ENCODE results near the gene RRP36. TPM values are rescaled to one million over a fixed set of nuclear protein-coding genes. Genes with fewer than 3 reads are reported as not detected.

RRP36 gene
- total RNA-seq, 4 donors from 2014 or later, result 52.8 to 62.5 (median 59.8) TPM

GRCh38 chr6:43074847-43075669 lies 53.6 kb downstream of the RRP36 start:
- 33 to 100% methylated on average over 1 to 4 of the region's 6 CpGs for WGBS, 2 donors (ENCODE audit: low coverage in 1 of 2)
- peak; percentile 40 for ATAC-seq
- H3K36me3 ChIP-seq, result peaks cover 0 to 52% of the 10 kb centered on the region in 2 donors
- TF ChIP-seq EP300 (IDR thresholded peaks at IDR 0.05) (no peak), POLR2AphosphoS5 (IDR thresholded peaks at IDR 0.05) (no peak), CTCF (IDR thresholded peaks at IDR 0.05) (no peak), POLR2A (IDR thresholded peaks at IDR 0.05) (no peak)
- H3K4me1 ChIP-seq, result peaks cover 0 to 28% (median 6%) of the 10 kb centered on the region in 3 donors
- peaks cover 32% of the 10 kb centered on the region for H3K27me3 ChIP-seq
- no peak overlapping the region for H3K27ac ChIP-seq
- peak overlapping the region in 1 of 2 donors; percentile 59 for H3K4me3 ChIP-seq
- no peaks in the 10 kb centered on the region for H3K9me3 ChIP-seq

- H3K27ac ChIP-seq, result peak within 1 kb of the TSS in 1 of 4 donors; percentile 23
- WGBS, 2 donors (ENCODE audit: low coverage in 1 of 2), result 0% methylated on average over 2 of the region's 60 CpGs; no CpG with 5 or more reads in 1 of the 2 donors
- ATAC-seq, result peak; percentile 44
- TF ChIP-seq POLR2AphosphoS5 (IDR thresholded peaks at IDR 0.05) (no peak), CTCF (IDR thresholded peaks at IDR 0.05) (no peak), EP300 (IDR thresholded peaks at IDR 0.05) (no peak), POLR2A (IDR thresholded peaks at IDR 0.05) (no peak)
- H3K4me1 ChIP-seq, result peaks cover 0 to 28% (median 6%) of the 10 kb centered on the region in 3 donors
- H3K9me3 ChIP-seq, result no peaks in the 10 kb centered on the region
- H3K36me3 ChIP-seq, result peaks cover 0 to 44% of the 10 kb centered on the region in 2 donors
- peaks cover 32% of the 10 kb centered on the region for H3K27me3 ChIP-seq
- H3K4me3 ChIP-seq, result peak within 1 kb of the TSS; percentile 19 to 59
Measured at GRCh38 chr6:43075670-43076463, 54.4 kb downstream of the RRP36 start, which contains the start of gene PTK7. TSS of gene PTK7 (plus strand) at chr6:43076314. CDS start at chr6:43076489, 175 bp downstream.

- Histone ChIP-seq H3K27ac (peak overlapping the region in 1 of 4 donors; percentile 23), H3K4me3 (peak overlapping the region; percentile 19 to 59), H3K36me3 (peaks cover 0 to 36% of the 10 kb centered on the region in 2 donors), H3K4me1 (peaks cover 0 to 28% (median 6%) of the 10 kb centered on the region in 3 donors), H3K9me3 (no peaks in the 10 kb centered on the region), H3K27me3 (peaks cover 32% of the 10 kb centered on the region)
- 0% methylated on average over 2 to 6 of the region's 72 CpGs for WGBS, 2 donors (ENCODE audit: low coverage in 1 of 2)
- ATAC-seq, result peak; percentile 20
- no peak for TF ChIP-seq CTCF (IDR thresholded peaks at IDR 0.05)
- no peak for TF ChIP-seq EP300 (IDR thresholded peaks at IDR 0.05)
- TF ChIP-seq POLR2AphosphoS5 (IDR thresholded peaks at IDR 0.05), result no peak
- no peak for TF ChIP-seq POLR2A (IDR thresholded peaks at IDR 0.05)
Measured at GRCh38 chr6:43076464-43077332, 55.3 kb downstream of the RRP36 start.

- 26 to 49% methylated on average over 3 to 5 of the region's 8 CpGs for WGBS, 2 donors (ENCODE audit: low coverage in 1 of 2)
- peak overlapping the region in 1 of 2 donors; percentile 59 for H3K4me3 ChIP-seq
- H3K9me3 ChIP-seq, result no peaks in the 10 kb centered on the region
- H3K27me3 ChIP-seq, result peaks cover 32% of the 10 kb centered on the region
- TF ChIP-seq POLR2AphosphoS5 (IDR thresholded peaks at IDR 0.05) (no peak), CTCF (IDR thresholded peaks at IDR 0.05) (no peak), POLR2A (IDR thresholded peaks at IDR 0.05) (no peak), EP300 (IDR thresholded peaks at IDR 0.05) (no peak)
- H3K36me3 ChIP-seq, result peaks cover 0 to 29% of the 10 kb centered on the region in 2 donors
- ATAC-seq, result no peak
- peaks cover 0 to 28% (median 6%) of the 10 kb centered on the region in 3 donors for H3K4me1 ChIP-seq
- H3K27ac ChIP-seq, result no peak overlapping the region
Measured at GRCh38 chr6:43077333-43077809, 55.9 kb downstream of the RRP36 start.
